Right forelimb (tissue), 1 donor: ENCODE data around the gene STPG3.

Experiments
- DNase-seq: peaks from one replicate; pipeline ENCODE4 v3.0.0-alpha.2; 2018

The STPG3 gene

DNA sequence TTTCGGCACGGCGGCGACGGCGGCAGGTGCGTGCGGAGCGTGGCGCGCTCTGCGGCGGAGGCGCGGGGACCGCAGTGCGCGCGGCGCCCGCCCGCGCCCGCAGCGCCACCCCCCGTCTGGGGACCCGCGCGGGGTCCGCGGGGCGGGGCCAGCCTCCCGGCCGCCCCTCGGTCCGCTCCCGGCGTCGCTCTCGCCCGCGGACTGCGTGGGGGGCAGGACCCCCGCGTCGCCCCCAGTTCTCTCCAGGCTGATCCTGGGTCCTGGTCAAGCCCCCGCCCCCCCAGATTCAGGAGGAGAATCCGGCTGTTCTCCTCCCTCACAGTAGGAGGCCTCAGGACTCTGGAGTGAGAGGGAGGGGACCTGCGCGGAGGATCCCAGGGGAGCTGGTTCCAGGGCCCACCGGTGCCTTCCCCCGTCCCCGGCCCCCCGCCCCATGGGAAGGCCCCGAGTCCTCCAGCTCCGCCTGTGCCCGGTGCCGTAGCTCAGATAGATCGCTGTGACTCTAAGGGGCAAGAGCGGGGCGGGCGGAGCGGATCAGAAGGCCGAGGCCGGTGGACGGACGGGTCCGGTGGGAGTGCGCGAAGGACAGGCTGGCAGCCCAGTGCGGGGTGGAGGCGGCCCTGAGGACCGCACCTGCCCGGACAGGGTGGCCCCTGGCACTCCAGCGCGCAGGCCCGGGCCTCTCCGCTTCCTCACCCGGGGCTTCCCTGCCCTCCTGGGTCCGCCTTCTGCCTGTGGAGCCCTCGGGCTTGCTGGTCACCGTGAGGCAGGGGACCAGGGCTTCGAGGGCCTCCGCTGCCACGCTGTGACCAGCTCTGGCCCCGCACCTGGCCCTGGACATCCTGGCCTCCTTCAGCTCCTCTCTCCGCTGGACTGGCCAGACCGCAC lies 28.7 kb upstream of the STPG3 start, which contains the start of gene RNF208:
Gene RNF208, minus strand, starts transcription at position 51 of the 888 bp plus-strand sequence. CDS start 1,028 bp downstream, outside the sequence.
- DNase-seq: no peak

- peak; percentile 96 for DNase-seq
These were observed 27.8 kb upstream of the STPG3 start for GRCh38 chr9:137223078-137223970.

- no peak for DNase-seq
These were observed 26.0 kb upstream of the STPG3 start, which contains the start of gene CYSRT1 for GRCh38 chr9:137224830-137225694. Gene CYSRT1, plus strand, starts transcription at chr9:137225174. Its CDS starts 448 bp downstream, at chr9:137225622.

DNA sequence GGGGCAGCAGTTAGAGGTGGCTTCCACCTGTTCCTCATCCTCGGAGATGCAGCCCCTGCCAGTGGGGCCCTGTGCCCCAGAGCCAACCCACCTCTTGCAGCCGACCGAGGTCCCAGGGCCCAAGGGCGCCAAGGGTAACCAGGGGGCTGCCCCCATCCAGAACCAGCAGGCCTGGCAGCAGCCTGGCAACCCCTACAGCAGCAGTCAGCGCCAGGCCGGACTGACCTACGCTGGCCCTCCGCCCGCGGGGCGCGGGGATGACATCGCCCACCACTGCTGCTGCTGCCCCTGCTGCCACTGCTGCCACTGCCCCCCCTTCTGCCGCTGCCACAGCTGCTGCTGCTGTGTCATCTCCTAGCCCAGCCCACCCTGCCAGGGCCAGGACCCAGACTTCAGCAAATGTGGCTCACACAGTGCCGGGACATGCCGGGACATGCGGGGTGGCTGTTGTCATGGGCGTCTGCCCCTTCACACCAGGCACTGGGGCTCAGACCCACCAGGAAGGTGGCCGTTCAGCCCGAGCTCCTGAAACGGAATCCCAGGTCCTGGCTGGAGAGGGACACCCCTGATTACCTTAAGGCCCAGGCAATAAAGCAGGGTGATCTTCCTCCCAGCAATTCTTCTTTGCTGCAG lies 25.3 kb upstream of the STPG3 start:
- no peak for DNase-seq

DNA sequence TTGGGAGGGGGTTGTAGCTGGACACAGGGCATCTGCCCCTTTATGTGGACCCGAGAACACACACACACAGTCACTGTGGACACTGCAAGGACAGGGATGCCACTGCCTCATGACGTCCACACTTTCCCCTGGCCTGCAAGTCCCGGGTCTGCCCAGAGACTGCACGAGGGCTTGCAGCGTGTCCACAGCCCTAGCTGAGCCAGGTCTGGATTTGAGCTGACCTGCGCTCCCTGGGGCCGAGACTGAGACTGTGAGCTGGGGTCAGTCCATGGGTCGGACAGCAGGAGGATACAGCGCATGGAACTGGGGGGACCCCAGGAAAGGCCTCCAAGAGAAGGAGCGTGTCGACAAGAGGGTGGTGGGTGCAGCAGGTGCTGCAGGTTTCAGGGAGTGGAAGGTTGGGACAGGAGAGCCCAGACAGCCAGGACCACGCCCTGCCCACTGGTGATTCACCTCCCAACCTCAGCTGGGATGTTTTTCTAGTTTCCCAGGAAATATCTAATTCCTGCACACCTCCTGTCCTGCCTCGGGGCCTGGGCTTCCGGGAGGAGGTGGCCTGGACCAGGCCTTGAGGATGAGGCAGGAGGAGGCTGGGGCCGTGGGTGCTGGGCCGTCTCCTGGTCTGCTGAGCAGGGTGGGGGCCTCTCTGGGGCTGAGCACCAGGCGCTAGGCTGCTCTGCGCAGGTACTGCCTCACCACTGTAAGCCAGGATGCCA lies 24.6 kb upstream of the STPG3 start:
- no peak for DNase-seq

GRCh38 chr9:137227054-137227852 lies 23.8 kb upstream of the STPG3 start, which contains the start of gene RNF224:
Gene RNF224, plus strand, starts transcription at chr9:137227502. Its CDS starts 834 bp downstream, at chr9:137228336.
- DNase-seq: peak; percentile 86

GRCh38 chr9:137227853-137228505 lies 23.1 kb upstream of the STPG3 start:
- no peak for DNase-seq

- no peak for DNase-seq
These were observed 22.5 kb upstream of the STPG3 start for GRCh38 chr9:137228506-137228967.

- no peak for DNase-seq
These were observed 21.9 kb upstream of the STPG3 start for GRCh38 chr9:137228968-137229896.

GRCh38 chr9:137229903-137230704 lies 21.0 kb upstream of the STPG3 start:
- no peak for DNase-seq

DNA sequence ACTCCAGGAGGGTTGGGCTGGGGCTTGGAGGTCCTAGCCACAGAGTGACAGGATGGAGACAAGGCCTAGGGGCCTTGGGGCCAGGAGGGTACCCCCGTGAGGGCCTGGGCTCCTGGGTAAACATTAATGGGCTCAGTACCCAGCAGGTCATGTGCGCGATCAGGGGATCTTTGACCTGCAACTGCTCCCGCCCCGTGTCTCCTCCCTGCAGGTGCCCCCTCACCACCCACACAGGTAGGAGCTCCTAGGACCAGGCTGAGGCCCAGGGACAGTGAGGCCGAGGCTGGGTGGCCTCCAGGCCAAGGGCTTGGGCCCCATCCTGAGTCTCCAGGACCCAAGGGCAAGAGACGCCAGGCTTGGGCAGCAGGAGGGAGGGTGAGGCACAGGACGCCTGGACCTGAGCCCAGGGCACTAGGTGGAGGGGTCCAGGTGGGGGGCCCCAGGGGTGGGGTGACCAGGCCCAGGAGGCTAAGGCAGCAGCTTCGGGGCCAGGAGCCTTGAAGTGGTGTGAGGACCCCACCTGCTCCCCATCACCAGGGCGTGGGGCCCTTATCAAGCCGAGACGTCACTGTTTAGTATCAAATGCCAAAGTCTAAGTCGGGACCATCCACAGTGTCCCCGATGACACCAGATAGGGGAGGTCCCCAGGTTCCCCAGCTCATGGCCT lies 20.2 kb upstream of the STPG3 start, which contains the start of gene SLC34A3:
Gene SLC34A3, plus strand, starts transcription at position 197 of the 667 bp plus-strand sequence. CDS start 802 bp downstream, outside the sequence.
- no peak for DNase-seq

GRCh38 chr9:137231372-137232039 lies 19.6 kb upstream of the STPG3 start:
- no peak for DNase-seq

DNA sequence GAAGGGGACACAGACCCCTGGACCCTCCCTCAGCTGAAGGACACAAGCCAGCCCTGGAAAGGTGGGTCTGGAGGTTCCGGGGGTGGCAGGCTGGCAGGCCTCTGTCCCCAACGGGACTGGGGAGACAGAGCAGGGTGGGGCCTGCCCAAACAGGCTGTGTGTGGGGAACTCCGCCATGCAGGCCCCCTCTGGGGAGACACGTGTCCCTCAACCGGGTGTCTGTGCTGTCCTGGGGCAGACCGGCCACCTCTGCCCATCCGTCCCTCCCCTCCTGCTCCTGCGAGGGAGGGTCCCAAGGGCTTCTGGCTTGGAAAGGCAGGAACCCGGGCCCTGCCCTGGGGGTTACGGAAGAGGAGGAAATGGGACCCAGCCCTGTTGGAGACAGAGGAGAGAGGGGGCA lies 19.0 kb upstream of the STPG3 start:
- DNase-seq: no peak

- no peak for DNase-seq
These were observed 18.6 kb upstream of the STPG3 start for GRCh38 chr9:137232510-137232909.

- DNase-seq: no peak
These were observed 17.7 kb upstream of the STPG3 start for GRCh38 chr9:137233143-137233980.
